ENCODE results near the gene LARP4B.

LARP4B gene

DNA sequence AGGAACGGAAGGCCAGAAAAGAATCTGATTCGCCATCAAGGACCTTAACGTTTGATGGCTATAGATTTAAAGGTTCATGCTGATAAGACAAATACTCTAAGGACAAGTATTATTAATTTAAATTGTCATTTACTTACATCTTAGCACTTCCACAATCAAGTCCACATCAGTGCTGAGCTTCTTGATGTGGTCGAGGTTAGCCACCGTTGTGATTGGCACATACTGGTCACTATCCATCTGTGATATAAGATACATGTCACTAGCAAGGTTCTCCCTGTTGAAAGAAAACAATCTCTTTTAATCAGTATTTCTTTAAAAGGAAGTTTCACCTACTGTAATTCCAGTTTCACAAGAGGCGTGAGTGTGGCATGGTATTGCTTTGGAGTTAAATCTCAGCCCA lies 88.7 kb downstream of the LARP4B start:
- H3K4me1 ChIP-seq (ENCODE audit: control insufficient read depth, insufficient read depth, low read length) = no peaks in the 10 kb centered on the region
- TF ChIP-seq ZBTB8A (tag by site-specific recombination; IDR thresholded peaks at IDR 0.05) (no peak), ZNF433 (tag by site-specific recombination; IDR thresholded peaks at IDR 0.05; ENCODE audit: low read depth) (no peak)
- H3K9me3 ChIP-seq (ENCODE audit: control insufficient read depth, insufficient read depth, low read depth, low read length) = no peaks in the 10 kb centered on the region
- H3K27ac ChIP-seq (ENCODE audit: extremely low read depth, low read depth, low read length) = no peak overlapping the region
- CTCF ChIA-PET = no interaction called here
- H3K4me3 ChIP-seq (ENCODE audit: low read depth, low read length) = no peak overlapping the region
- H3K36me3 ChIP-seq (ENCODE audit: control insufficient read depth in 2 of 2, insufficient read depth in 1 of 2, low read length in 2 of 2) = peaks cover 31 to 88% of the 10 kb centered on the region in 2 experiments
- POLR2A ChIA-PET = no interaction called here

DNA sequence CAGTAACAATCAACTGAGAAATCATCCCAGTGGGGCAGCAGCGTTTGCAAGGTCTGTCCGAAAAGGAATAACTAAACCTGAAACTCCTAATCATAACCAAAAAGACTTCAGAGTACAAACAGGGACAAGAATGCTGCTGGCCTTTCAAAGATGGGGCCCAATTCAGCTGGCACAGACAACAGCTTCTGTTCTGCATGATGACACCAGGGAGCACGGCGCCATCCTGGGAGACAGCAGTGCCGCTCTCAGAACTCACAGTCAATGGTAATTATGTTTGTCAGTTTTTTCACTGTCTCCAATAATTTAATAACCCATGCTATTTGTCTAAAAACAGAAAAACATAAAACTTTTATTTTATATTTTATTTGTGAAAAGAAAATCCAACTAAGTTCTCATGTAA lies 90.0 kb downstream of the LARP4B start:
- no peak for TF ChIP-seq SP3 (tag by site-specific recombination; IDR thresholded peaks at IDR 0.05)
- H3K36me3 ChIP-seq (ENCODE audit: control insufficient read depth in 2 of 2, insufficient read depth in 1 of 2, low read length in 2 of 2) = peaks cover 31 to 83% of the 10 kb centered on the region in 2 experiments
- no peak overlapping the region for H3K4me3 ChIP-seq (ENCODE audit: low read depth, low read length)
- POLR2A ChIA-PET = no interaction called here
- CTCF ChIA-PET = no interaction called here
- H3K27ac ChIP-seq (ENCODE audit: extremely low read depth, low read depth, low read length) = no peak overlapping the region
- H3K4me1 ChIP-seq (ENCODE audit: control insufficient read depth, insufficient read depth, low read length) = peaks cover 5% of the 10 kb centered on the region; the same call in 1 of the 2 replicates
- H3K9me3 ChIP-seq (ENCODE audit: control insufficient read depth, insufficient read depth, low read depth, low read length) = no peaks in the 10 kb centered on the region

DNA sequence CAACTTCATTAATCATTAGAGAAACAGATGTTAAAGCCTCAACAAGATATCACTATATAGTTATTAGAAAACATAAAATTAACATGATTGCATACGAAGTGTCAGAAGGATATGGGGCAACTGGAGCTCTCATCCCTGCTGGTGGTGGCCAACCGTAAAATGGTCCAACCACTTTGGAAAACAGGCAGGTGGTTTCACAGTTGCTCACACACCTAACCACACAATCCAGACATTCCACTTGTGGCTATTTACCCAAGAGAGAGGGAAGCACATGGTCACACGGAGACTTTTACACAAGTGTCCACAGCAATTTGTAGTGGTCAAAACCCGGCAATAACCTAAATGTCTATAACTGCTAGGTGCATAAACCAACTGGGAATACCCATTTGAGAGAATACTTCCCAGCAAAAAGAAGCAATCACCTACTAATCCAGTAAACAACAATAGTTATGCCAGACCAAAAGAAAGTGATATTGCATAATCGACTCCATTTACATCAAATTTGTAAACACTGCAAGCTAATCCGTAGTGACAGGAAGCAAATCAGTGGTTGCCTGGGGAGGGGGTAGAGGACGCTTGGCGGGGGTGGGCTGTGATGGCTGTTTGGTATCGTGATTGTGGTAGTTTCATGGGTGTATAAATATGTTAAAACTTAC lies 91.8 kb downstream of the LARP4B start:
- CTCF ChIA-PET = interaction anchor here (0.6 kb wide), 2 partner anchors 76 to 581 kb away, joined by 3 to 4 read pairs; no protein-coding TSS in a partner anchor
- POLR2A ChIA-PET = interaction anchor here (0.5 kb wide), 1 partner anchor 12 kb away, joined by 3 read pairs; no protein-coding TSS in a partner anchor
- H3K36me3 ChIP-seq (ENCODE audit: control insufficient read depth in 2 of 2, insufficient read depth in 1 of 2, low read length in 2 of 2) = peaks cover 42 to 84% of the 10 kb centered on the region in 2 experiments

DNA sequence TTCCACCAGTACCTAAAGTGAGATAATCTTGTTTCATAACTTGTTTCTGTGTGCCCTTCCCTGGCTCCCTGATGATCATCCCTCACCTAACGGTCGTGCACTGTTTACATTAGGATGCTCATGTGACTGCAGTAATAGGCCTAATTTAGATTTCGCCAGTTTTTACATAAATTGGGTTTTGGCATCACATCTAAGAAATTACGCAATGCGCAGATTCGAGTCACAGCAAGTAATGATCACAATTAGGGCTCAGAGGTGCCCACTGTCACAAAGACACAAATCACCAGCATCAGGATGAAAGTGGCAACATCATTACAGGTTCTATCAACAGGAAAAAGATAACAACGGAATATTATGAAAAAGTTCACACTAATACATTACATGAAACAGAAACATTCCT lies 94.7 kb downstream of the LARP4B start:
- peaks cover 38 to 78% of the 10 kb centered on the region in 2 experiments for H3K36me3 ChIP-seq (ENCODE audit: control insufficient read depth in 2 of 2, insufficient read depth in 1 of 2, low read length in 2 of 2)
- H3K4me1 ChIP-seq (ENCODE audit: control insufficient read depth, insufficient read depth, low read length) = peaks cover 5% of the 10 kb centered on the region; the same call in 1 of the 2 replicates
- no peak overlapping the region for H3K27ac ChIP-seq (ENCODE audit: extremely low read depth, low read depth, low read length)
- CTCF ChIA-PET = no interaction called here
- H3K4me3 ChIP-seq (ENCODE audit: low read depth, low read length) = no peak overlapping the region
- TF ChIP-seq OVOL3 (tag by site-specific recombination; IDR thresholded peaks at IDR 0.05) (0 out of 2 replicates have a peak, but pooled peaks have one; percentile 22), ZNF426 (tag by site-specific recombination; IDR thresholded peaks at IDR 0.05) (no peak)
- H3K9me3 ChIP-seq (ENCODE audit: control insufficient read depth, insufficient read depth, low read depth, low read length) = no peaks in the 10 kb centered on the region
- POLR2A ChIA-PET = no interaction called here

More for the DNA sequence above, 91.8 kb downstream of the LARP4B start:
- TF ChIP-seq, protein P1, sequence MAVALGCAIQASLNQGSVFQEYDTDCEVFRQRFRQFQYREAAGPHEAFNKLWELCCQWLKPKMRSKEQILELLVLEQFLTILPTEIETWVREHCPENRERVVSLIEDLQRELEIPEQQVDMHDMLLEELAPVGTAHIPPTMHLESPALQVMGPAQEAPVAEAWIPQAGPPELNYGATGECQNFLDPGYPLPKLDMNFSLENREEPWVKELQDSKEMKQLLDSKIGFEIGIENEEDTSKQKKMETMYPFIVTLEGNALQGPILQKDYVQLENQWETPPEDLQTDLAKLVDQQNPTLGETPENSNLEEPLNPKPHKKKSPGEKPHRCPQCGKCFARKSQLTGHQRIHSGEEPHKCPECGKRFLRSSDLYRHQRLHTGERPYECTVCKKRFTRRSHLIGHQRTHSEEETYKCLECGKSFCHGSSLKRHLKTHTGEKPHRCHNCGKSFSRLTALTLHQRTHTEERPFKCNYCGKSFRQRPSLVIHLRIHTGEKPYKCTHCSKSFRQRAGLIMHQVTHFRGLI (tag by site-specific recombination; IDR thresholded peaks at IDR 0.05) = peak; percentile 76
- TF ChIP-seq KLF7 (tag by site-specific recombination; IDR thresholded peaks at IDR 0.05; ENCODE audit: borderline replicate concordance) = no peak
- no peak overlapping the region for H3K27ac ChIP-seq (ENCODE audit: extremely low read depth, low read depth, low read length)
- no peak overlapping the region for H3K4me3 ChIP-seq (ENCODE audit: low read depth, low read length)
- no peaks in the 10 kb centered on the region for H3K9me3 ChIP-seq (ENCODE audit: control insufficient read depth, insufficient read depth, low read depth, low read length)
- H3K4me1 ChIP-seq (ENCODE audit: control insufficient read depth, insufficient read depth, low read length) = peaks cover 5% of the 10 kb centered on the region; the same call in 1 of the 2 replicates

DNA sequence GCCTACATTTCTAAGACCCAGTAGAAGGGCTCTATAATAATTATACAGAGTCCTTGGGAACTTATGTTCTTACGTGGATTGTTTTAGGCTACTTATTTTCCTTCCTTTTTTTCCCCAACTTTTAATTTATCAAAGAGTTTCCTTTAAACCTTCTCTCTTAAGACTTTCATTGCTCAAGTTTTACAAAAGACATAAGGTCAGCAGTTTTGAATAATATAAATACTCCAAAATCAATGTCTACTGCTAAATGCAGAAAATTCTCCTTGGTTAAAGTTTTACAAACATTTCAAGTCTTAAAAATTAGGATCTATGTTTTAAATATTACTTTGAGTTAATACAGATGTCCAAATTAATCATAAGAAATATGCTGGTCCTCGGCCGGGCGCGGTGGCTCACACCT lies 97.0 kb downstream of the LARP4B start:
- no peak overlapping the region for H3K4me3 ChIP-seq (ENCODE audit: low read depth, low read length)
- H3K9me3 ChIP-seq (ENCODE audit: control insufficient read depth, insufficient read depth, low read depth, low read length) = no peaks in the 10 kb centered on the region
- CTCF ChIA-PET = no interaction called here
- POLR2A ChIA-PET = no interaction called here
- H3K4me1 ChIP-seq (ENCODE audit: control insufficient read depth, insufficient read depth, low read length) = peaks cover 5% of the 10 kb centered on the region; the same call in 1 of the 2 replicates
- H3K36me3 ChIP-seq (ENCODE audit: control insufficient read depth in 2 of 2, insufficient read depth in 1 of 2, low read length in 2 of 2) = peaks cover 26 to 76% of the 10 kb centered on the region in 2 experiments
- H3K27ac ChIP-seq (ENCODE audit: extremely low read depth, low read depth, low read length) = no peak overlapping the region
- TF ChIP-seq ZNF529 (tag by site-specific recombination; IDR thresholded peaks at IDR 0.05; ENCODE audit: insufficient replicate concordance) (no peak), ZNF239 (tag by site-specific recombination; IDR thresholded peaks at IDR 0.05) (no peak), ZNF626 (tag by site-specific recombination; IDR thresholded peaks at IDR 0.05) (no peak), ZBTB21 (tag by site-specific recombination; IDR thresholded peaks at IDR 0.05) (no peak), ZBTB8A (tag by site-specific recombination; IDR thresholded peaks at IDR 0.05) (no peak), HOXD13 (CRISPR knock-in tag; IDR thresholded peaks at IDR 0.05; ENCODE audit: borderline replicate concordance) (no peak), ZFP69B (tag by site-specific recombination; IDR thresholded peaks at IDR 0.05) (no peak), ZNF473 (tag by site-specific recombination; IDR thresholded peaks at IDR 0.05) (no peak), TRIM28 (IDR thresholded peaks at IDR 0.05; ENCODE audit: borderline replicate concordance, low read length) (no peak), ZFP37 (tag by site-specific recombination; IDR thresholded peaks at IDR 0.05) (no peak), ZNF341 (tag by site-specific recombination; IDR thresholded peaks at IDR 0.05; ENCODE audit: low read depth) (no peak)
- TF ChIP-seq, protein P2, sequence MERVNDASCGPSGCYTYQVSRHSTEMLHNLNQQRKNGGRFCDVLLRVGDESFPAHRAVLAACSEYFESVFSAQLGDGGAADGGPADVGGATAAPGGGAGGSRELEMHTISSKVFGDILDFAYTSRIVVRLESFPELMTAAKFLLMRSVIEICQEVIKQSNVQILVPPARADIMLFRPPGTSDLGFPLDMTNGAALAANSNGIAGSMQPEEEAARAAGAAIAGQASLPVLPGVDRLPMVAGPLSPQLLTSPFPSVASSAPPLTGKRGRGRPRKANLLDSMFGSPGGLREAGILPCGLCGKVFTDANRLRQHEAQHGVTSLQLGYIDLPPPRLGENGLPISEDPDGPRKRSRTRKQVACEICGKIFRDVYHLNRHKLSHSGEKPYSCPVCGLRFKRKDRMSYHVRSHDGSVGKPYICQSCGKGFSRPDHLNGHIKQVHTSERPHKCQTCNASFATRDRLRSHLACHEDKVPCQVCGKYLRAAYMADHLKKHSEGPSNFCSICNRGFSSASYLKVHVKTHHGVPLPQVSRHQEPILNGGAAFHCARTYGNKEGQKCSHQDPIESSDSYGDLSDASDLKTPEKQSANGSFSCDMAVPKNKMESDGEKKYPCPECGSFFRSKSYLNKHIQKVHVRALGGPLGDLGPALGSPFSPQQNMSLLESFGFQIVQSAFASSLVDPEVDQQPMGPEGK (tag by site-specific recombination; IDR thresholded peaks at IDR 0.05) = no peak
- TF ChIP-seq, protein P3, sequence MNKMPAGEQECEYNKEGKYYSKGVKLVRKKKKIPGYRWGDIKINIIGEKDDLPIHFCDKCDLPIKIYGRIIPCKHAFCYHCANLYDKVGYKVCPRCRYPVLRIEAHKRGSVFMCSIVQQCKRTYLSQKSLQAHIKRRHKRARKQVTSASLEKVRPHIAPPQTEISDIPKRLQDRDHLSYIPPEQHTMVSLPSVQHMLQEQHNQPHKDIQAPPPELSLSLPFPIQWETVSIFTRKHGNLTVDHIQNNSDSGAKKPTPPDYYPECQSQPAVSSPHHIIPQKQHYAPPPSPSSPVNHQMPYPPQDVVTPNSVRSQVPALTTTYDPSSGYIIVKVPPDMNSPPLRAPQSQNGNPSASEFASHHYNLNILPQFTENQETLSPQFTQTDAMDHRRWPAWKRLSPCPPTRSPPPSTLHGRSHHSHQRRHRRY (tag by site-specific recombination; IDR thresholded peaks at IDR 0.05) = no peak
